ENCODE measurements around the gene FSTL5. TPM values are rescaled to one million over a fixed set of nuclear protein-coding genes. Genes with fewer than 3 reads are reported as not detected.

The FSTL5 gene
- total and polyA plus RNA-seq, 4 experiments from 2014 or later: not detected

GRCh38 chr4:161813889-161814288 lies 349.9 kb downstream of the FSTL5 start:
- POLR2A ChIA-PET (ENCODE audit: partially characterized antibody): no interaction called here

DNA sequence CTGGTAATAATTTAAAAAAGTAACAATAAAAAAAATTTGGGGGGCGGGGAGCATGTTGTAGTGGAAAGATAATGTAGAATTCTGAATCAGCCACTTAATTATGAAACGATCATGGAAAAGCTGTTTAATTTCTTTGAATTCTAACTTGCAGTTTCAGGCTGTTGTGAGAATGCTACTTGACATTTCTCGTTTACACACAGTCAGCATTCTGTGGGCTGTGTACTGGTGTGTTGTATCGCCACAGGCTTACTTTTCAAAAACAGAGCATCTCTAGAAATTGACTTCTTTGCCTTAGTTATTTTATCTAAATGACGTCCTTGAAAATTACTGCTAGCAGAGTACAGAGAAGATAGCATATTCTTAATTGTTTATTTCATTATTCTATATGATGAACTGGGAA lies 350.4 kb downstream of the FSTL5 start:
- ChIA-PET CTCF (ENCODE audit: partially characterized antibody) (no interaction called here), POLR2A (ENCODE audit: partially characterized antibody) (no interaction called here)
- H3K4me3 Mint-ChIP-seq: no peak overlapping the region
- no peaks in the 10 kb centered on the region for H3K36me3 ChIP-seq (ENCODE audit: insufficient read depth, low read length)
- no peaks in the 10 kb centered on the region for H3K27me3 ChIP-seq (ENCODE audit: insufficient read depth, low read length)
- H3K27ac ChIP-seq (ENCODE audit: low read depth, low read length): no peak overlapping the region
- DNase-seq: no peak
- H3K36me3 Mint-ChIP-seq: no peaks in the 10 kb centered on the region
- H3K4me1 Mint-ChIP-seq: no peaks in the 10 kb centered on the region
- no peaks in the 10 kb centered on the region for H3K27me3 Mint-ChIP-seq
- intact Hi-C loops (cut with micrococcal nuclease): no loop called here
- no peaks in the 10 kb centered on the region for H3K9me3 ChIP-seq (ENCODE audit: control insufficient read depth in 1 of 2, low read length in 2 of 2)
- H3K9me3 Mint-ChIP-seq: peaks cover 0 to 10% (median 5%) of the 10 kb centered on the region in 8 donors
- no peak overlapping the region for H3K4me3 ChIP-seq (ENCODE audit: low read length in 2 of 2)
- no peaks in the 10 kb centered on the region for H3K4me1 ChIP-seq (ENCODE audit: insufficient read depth, low read length)
- H3K27ac Mint-ChIP-seq: no peak overlapping the region

More at GRCh38 chr4:161813889-161814288, 349.9 kb downstream of the FSTL5 start:
- no peaks in the 10 kb centered on the region for H3K9me3 ChIP-seq (ENCODE audit: control insufficient read depth in 1 of 2, low read length in 2 of 2)
- no peaks in the 10 kb centered on the region for H3K27me3 ChIP-seq (ENCODE audit: insufficient read depth, low read length)
- no peaks in the 10 kb centered on the region for H3K36me3 ChIP-seq (ENCODE audit: insufficient read depth, low read length)
- Mint-ChIP-seq H3K4me1 (no peaks in the 10 kb centered on the region), H3K27ac (no peak overlapping the region), H3K27me3 (no peaks in the 10 kb centered on the region), H3K4me3 (no peak overlapping the region), H3K9me3 (peaks cover 0 to 9% (median 5%) of the 10 kb centered on the region in 8 donors), H3K36me3 (no peaks in the 10 kb centered on the region)
- H3K27ac ChIP-seq (ENCODE audit: low read depth, low read length): no peak overlapping the region
- CTCF ChIA-PET (ENCODE audit: partially characterized antibody): interaction anchor here (0.6 kb wide), 1 partner anchor 1002 kb away, joined by 3 read pairs; no protein-coding TSS in a partner anchor
- no peaks in the 10 kb centered on the region for H3K4me1 ChIP-seq (ENCODE audit: insufficient read depth, low read length)
- H3K4me3 ChIP-seq (ENCODE audit: low read length in 2 of 2): no peak overlapping the region
- DNase-seq: no peak
- intact Hi-C loops (cut with micrococcal nuclease): no loop called here

GRCh38 chr4:161803171-161803570 lies 360.6 kb downstream of the FSTL5 start:
- no peaks in the 10 kb centered on the region for H3K4me1 ChIP-seq (ENCODE audit: insufficient read depth, low read length)
- Mint-ChIP-seq H3K9me3 (peaks cover 0 to 15% (median 6%) of the 10 kb centered on the region in 8 donors), H3K27me3 (no peaks in the 10 kb centered on the region), H3K27ac (no peak overlapping the region), H3K36me3 (no peaks in the 10 kb centered on the region), H3K4me1 (no peaks in the 10 kb centered on the region), H3K4me3 (no peak overlapping the region)
- no peaks in the 10 kb centered on the region for H3K36me3 ChIP-seq (ENCODE audit: insufficient read depth, low read length)
- no peak for DNase-seq
- ChIA-PET POLR2A (ENCODE audit: partially characterized antibody) (no interaction called here), CTCF (ENCODE audit: partially characterized antibody) (no interaction called here)
- H3K9me3 ChIP-seq (ENCODE audit: control insufficient read depth in 1 of 2, low read length in 2 of 2): no peaks in the 10 kb centered on the region
- no peak overlapping the region for H3K27ac ChIP-seq (ENCODE audit: low read depth, low read length)
- H3K4me3 ChIP-seq (ENCODE audit: low read length in 2 of 2): no peak overlapping the region
- intact Hi-C loops (cut with micrococcal nuclease): no loop called here
- no peaks in the 10 kb centered on the region for H3K27me3 ChIP-seq (ENCODE audit: insufficient read depth, low read length)

DNA sequence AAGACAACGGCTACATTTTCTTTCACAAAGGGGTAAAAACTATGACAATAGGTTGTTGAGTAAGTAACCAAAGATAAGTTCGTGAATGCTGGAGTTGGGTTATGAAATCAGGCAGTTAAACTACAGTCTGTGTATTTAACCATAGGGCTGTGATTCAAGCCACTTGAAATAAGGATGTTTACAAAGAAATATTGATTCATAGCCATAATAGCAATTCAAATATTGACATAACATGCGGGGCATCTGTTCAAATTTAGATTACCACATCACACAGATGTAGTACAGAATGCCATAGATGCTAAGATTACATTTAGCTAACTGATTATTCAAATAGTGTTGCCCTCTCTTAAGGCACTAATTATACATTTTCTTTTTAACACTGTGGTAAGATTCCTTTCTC lies 364.1 kb downstream of the FSTL5 start:
- CTCF ChIA-PET (ENCODE audit: partially characterized antibody): no interaction called here
- no peaks in the 10 kb centered on the region for H3K27me3 Mint-ChIP-seq
- H3K36me3 Mint-ChIP-seq: no peaks in the 10 kb centered on the region
- H3K27ac Mint-ChIP-seq: no peak overlapping the region
- Histone ChIP-seq H3K36me3 (ENCODE audit: insufficient read depth, low read length) (no peaks in the 10 kb centered on the region), H3K4me1 (ENCODE audit: insufficient read depth, low read length) (no peaks in the 10 kb centered on the region), H3K27ac (ENCODE audit: low read depth, low read length) (no peak overlapping the region), H3K27me3 (ENCODE audit: insufficient read depth, low read length) (no peaks in the 10 kb centered on the region), H3K9me3 (ENCODE audit: control insufficient read depth in 1 of 2, low read length in 2 of 2) (no peaks in the 10 kb centered on the region), H3K4me3 (ENCODE audit: low read length in 2 of 2) (no peak overlapping the region)
- POLR2A ChIA-PET (ENCODE audit: partially characterized antibody): no interaction called here
- H3K4me3 Mint-ChIP-seq: no peak overlapping the region
- DNase-seq: no peak
- intact Hi-C loops (cut with micrococcal nuclease): no loop called here
- no peaks in the 10 kb centered on the region for H3K4me1 Mint-ChIP-seq
- peaks cover 0 to 7% (median 0%) of the 10 kb centered on the region in 8 donors for H3K9me3 Mint-ChIP-seq

DNA sequence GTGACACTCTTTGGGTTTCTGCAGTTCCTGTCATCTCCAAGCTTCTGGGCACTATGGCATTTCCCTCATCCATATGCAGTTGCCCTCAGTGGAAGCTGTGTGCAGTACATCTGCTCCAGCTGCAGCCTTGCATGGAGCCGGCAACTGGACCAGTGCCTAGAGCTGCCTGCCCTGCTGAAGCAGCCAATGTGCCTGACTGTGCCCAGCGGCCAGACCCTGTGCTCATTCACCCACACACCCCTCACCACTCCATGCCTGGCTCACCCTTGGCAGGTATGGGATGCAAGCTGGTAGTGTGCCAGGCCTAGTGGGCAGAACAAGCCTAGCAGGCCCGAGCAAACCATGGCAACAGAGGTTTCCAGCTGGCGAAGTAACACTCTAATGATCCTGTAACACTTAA lies 370.8 kb downstream of the FSTL5 start:
- CTCF ChIA-PET (ENCODE audit: partially characterized antibody): no interaction called here
- Mint-ChIP-seq H3K4me3 (no peak overlapping the region), H3K36me3 (no peaks in the 10 kb centered on the region), H3K27me3 (no peaks in the 10 kb centered on the region), H3K9me3 (peaks cover 0 to 6% (median 3%) of the 10 kb centered on the region in 8 donors), H3K4me1 (no peaks in the 10 kb centered on the region), H3K27ac (no peak overlapping the region)
- Histone ChIP-seq H3K27me3 (ENCODE audit: insufficient read depth, low read length) (no peaks in the 10 kb centered on the region), H3K4me1 (ENCODE audit: insufficient read depth, low read length) (no peaks in the 10 kb centered on the region), H3K9me3 (ENCODE audit: control insufficient read depth in 1 of 2, low read length in 2 of 2) (no peaks in the 10 kb centered on the region), H3K4me3 (ENCODE audit: low read length in 2 of 2) (no peak overlapping the region), H3K27ac (ENCODE audit: low read depth, low read length) (no peak overlapping the region), H3K36me3 (ENCODE audit: insufficient read depth, low read length) (no peaks in the 10 kb centered on the region)
- POLR2A ChIA-PET (ENCODE audit: partially characterized antibody): no interaction called here
- DNase-seq: no peak
- intact Hi-C loops (cut with micrococcal nuclease): no loop called here

GRCh38 chr4:161791796-161792556 lies 371.8 kb downstream of the FSTL5 start:
- CTCF ChIA-PET (ENCODE audit: partially characterized antibody): no interaction called here
- H3K9me3 ChIP-seq (ENCODE audit: control insufficient read depth in 1 of 2, low read length in 2 of 2): no peaks in the 10 kb centered on the region
- H3K4me3 ChIP-seq (ENCODE audit: low read length in 2 of 2): no peak overlapping the region
- intact Hi-C loops (cut with micrococcal nuclease): no loop called here
- Mint-ChIP-seq H3K27me3 (no peaks in the 10 kb centered on the region), H3K9me3 (peaks cover 0 to 10% (median 3%) of the 10 kb centered on the region in 8 donors), H3K4me3 (no peak overlapping the region), H3K4me1 (no peaks in the 10 kb centered on the region), H3K36me3 (no peaks in the 10 kb centered on the region), H3K27ac (no peak overlapping the region)
- no peak for DNase-seq
- no peak overlapping the region for H3K27ac ChIP-seq (ENCODE audit: low read depth, low read length)
- no peaks in the 10 kb centered on the region for H3K36me3 ChIP-seq (ENCODE audit: insufficient read depth, low read length)
- POLR2A ChIA-PET (ENCODE audit: partially characterized antibody): no interaction called here
- no peaks in the 10 kb centered on the region for H3K27me3 ChIP-seq (ENCODE audit: insufficient read depth, low read length)
- H3K4me1 ChIP-seq (ENCODE audit: insufficient read depth, low read length): no peaks in the 10 kb centered on the region

GRCh38 chr4:161767116-161767515 lies 396.7 kb downstream of the FSTL5 start:
- H3K4me3 ChIP-seq (ENCODE audit: low read length in 2 of 2): no peak overlapping the region
- ChIA-PET CTCF (ENCODE audit: partially characterized antibody) (no interaction called here), POLR2A (ENCODE audit: partially characterized antibody) (no interaction called here)
- Mint-ChIP-seq H3K27ac (no peak overlapping the region), H3K9me3 (peaks cover 0 to 20% (median 3%) of the 10 kb centered on the region in 8 donors), H3K4me3 (no peak overlapping the region), H3K27me3 (no peaks in the 10 kb centered on the region), H3K4me1 (no peaks in the 10 kb centered on the region), H3K36me3 (no peaks in the 10 kb centered on the region)
- H3K9me3 ChIP-seq (ENCODE audit: control insufficient read depth in 1 of 2, low read length in 2 of 2): no peaks in the 10 kb centered on the region
- H3K27me3 ChIP-seq (ENCODE audit: insufficient read depth, low read length): no peaks in the 10 kb centered on the region
- intact Hi-C loops (cut with micrococcal nuclease): no loop called here
- H3K4me1 ChIP-seq (ENCODE audit: insufficient read depth, low read length): no peaks in the 10 kb centered on the region
- no peak overlapping the region for H3K27ac ChIP-seq (ENCODE audit: low read depth, low read length)
- H3K36me3 ChIP-seq (ENCODE audit: insufficient read depth, low read length): no peaks in the 10 kb centered on the region
- DNase-seq: no peak

All from CD4-positive, alpha-beta memory T cell (primary cell).